GM12874 (cell line): ENCODE data around the gene TRH.

Experiments used
- CTCF ChIP-seq: IDR thresholded peaks from 2 replicates; pipeline ENCODE4 v1.5.1; 2011; ENCODE audit warnings: low read depth, mild to moderate bottlenecking, control low read depth, low read length, moderate library complexity; ENCODE audit not compliant: insufficient read depth

TRH gene

GRCh38 chr3:129952556-129953355 is 21.8 kb upstream of the TRH start:
- TF ChIP-seq CTCF, result no peak

GRCh38 chr3:129953621-129954020 is 20.9 kb upstream of the TRH start:
- TF ChIP-seq CTCF, result no peak

GRCh38 chr3:129954514-129954913 is 20.0 kb upstream of the TRH start:
- TF ChIP-seq CTCF, result no peak

- TF ChIP-seq CTCF, result no peak
These were observed 17.6 kb upstream of the TRH start for GRCh38 chr3:129956936-129957335.

GRCh38 chr3:129958755-129959154 is 15.8 kb upstream of the TRH start:
- TF ChIP-seq CTCF, result no peak

GRCh38 chr3:129961141-129961541 is 13.4 kb upstream of the TRH start:
- no peak for TF ChIP-seq CTCF

GRCh38 chr3:129962600-129962999 is 11.9 kb upstream of the TRH start:
- no peak for TF ChIP-seq CTCF
